ENCODE measurements around the gene PSMB5. TPM values are rescaled to one million over a fixed set of nuclear protein-coding genes. Genes with fewer than 3 reads are reported as not detected.
A peak's percentile ranks its signal among the peaks of the same experiment; 100 is the strongest.

The PSMB5 gene
- total and polyA plus RNA-seq, 2 of the 13 experiments (the other 11 are each of a cell fraction or from before 2014, with no cell fraction given), result 705 to 871 TPM

DNA sequence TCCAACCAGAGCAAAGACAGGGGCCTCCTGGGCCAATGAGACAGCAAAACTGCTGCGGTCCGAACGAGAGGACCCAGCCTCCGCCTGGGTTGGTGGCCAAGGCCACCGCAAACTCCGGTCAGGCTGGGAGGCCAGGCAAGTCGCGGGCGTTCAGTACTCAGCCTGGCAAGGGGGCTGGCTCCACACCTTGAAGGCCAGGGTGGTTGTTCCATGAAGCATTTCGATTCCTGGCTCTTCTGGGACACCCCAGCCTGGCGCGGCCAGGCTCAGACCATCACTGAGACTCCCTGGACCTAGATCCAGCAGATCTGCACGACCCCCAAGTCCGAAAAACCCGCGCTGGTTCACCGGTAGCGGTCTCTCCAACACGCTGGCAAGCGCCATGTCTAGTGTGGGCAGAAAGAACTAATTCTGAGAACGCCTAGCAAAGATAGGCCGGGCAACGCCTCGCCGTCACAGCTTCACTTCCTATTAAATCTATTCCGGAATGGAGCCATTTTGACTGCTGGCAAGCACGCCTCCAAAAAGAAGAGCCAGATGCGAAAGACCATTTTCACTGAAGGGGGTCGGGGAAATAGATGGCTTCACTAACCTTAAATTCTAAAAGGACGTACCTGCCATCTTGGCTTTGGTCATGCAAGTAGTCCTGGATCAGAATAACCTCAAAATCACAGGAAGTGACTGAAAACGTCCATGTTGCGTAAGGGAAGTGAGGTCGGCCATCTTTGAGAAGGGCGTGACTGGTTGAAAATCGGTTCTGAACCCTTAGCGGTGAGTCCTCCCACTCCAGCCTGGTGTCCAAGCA lies at the start of gene PSMB5 (continued):
- TF ChIP-seq, protein P1, sequence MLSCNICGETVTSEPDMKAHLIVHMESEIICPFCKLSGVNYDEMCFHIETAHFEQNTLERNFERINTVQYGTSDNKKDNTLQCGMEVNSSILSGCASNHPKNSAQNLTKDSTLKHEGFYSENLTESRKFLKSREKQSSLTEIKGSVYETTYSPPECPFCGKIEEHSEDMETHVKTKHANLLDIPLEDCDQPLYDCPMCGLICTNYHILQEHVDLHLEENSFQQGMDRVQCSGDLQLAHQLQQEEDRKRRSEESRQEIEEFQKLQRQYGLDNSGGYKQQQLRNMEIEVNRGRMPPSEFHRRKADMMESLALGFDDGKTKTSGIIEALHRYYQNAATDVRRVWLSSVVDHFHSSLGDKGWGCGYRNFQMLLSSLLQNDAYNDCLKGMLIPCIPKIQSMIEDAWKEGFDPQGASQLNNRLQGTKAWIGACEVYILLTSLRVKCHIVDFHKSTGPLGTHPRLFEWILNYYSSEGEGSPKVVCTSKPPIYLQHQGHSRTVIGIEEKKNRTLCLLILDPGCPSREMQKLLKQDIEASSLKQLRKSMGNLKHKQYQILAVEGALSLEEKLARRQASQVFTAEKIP (CRISPR knock-in tag; IDR thresholded peaks at IDR 0.05; ENCODE audit: borderline replicate concordance), result no peak
- TF ChIP-seq, protein P2, sequence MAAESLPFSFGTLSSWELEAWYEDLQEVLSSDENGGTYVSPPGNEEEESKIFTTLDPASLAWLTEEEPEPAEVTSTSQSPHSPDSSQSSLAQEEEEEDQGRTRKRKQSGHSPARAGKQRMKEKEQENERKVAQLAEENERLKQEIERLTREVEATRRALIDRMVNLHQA (CRISPR knock-in tag; IDR thresholded peaks at IDR 0.05), result 0 out of 2 replicates have a peak, but pooled peaks have one; percentile 57
- TF ChIP-seq ZSCAN21 (CRISPR knock-in tag; IDR thresholded peaks at IDR 0.05; ENCODE audit: borderline replicate concordance), result peak; percentile 94
- no peak for TF ChIP-seq HMG20A (CRISPR knock-in tag; IDR thresholded peaks at IDR 0.05; ENCODE audit: borderline replicate concordance)
- TF ChIP-seq, protein P3, sequence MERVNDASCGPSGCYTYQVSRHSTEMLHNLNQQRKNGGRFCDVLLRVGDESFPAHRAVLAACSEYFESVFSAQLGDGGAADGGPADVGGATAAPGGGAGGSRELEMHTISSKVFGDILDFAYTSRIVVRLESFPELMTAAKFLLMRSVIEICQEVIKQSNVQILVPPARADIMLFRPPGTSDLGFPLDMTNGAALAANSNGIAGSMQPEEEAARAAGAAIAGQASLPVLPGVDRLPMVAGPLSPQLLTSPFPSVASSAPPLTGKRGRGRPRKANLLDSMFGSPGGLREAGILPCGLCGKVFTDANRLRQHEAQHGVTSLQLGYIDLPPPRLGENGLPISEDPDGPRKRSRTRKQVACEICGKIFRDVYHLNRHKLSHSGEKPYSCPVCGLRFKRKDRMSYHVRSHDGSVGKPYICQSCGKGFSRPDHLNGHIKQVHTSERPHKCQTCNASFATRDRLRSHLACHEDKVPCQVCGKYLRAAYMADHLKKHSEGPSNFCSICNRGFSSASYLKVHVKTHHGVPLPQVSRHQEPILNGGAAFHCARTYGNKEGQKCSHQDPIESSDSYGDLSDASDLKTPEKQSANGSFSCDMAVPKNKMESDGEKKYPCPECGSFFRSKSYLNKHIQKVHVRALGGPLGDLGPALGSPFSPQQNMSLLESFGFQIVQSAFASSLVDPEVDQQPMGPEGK (CRISPR knock-in tag; IDR thresholded peaks at IDR 0.05), result peak; percentile 42
- TF ChIP-seq, protein P4, sequence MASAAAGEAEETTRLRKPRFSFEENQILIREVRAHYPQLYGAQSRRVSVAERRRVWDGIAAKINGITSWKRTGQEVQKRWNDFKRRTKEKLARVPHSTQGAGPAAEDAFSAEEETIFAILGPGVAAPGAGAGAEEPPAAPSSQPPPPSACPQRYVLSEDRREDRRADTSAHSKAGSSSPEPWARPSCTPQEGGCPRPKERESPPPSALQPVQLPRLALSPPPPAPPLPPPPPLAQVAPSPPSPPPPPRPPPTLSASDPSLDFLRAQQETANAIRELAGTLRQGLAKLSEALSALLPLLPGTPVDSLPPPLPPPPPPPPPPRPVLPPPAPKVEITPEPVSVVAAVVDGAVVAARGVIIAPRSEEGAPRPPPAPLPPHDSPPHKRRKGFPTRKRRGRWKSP (CRISPR knock-in tag; IDR thresholded peaks at IDR 0.05), result peak; percentile 95
- no peak for TF ChIP-seq SP1 (IDR thresholded peaks at IDR 0.05)
- TF ChIP-seq SP1 (CRISPR knock-in tag; IDR thresholded peaks at IDR 0.05), result peak; percentile 72
- TF ChIP-seq CCDC6 (CRISPR knock-in tag; IDR thresholded peaks at IDR 0.05), result peak; percentile 64; the same call in 1 of the 2 replicates
- TF ChIP-seq, protein P5, sequence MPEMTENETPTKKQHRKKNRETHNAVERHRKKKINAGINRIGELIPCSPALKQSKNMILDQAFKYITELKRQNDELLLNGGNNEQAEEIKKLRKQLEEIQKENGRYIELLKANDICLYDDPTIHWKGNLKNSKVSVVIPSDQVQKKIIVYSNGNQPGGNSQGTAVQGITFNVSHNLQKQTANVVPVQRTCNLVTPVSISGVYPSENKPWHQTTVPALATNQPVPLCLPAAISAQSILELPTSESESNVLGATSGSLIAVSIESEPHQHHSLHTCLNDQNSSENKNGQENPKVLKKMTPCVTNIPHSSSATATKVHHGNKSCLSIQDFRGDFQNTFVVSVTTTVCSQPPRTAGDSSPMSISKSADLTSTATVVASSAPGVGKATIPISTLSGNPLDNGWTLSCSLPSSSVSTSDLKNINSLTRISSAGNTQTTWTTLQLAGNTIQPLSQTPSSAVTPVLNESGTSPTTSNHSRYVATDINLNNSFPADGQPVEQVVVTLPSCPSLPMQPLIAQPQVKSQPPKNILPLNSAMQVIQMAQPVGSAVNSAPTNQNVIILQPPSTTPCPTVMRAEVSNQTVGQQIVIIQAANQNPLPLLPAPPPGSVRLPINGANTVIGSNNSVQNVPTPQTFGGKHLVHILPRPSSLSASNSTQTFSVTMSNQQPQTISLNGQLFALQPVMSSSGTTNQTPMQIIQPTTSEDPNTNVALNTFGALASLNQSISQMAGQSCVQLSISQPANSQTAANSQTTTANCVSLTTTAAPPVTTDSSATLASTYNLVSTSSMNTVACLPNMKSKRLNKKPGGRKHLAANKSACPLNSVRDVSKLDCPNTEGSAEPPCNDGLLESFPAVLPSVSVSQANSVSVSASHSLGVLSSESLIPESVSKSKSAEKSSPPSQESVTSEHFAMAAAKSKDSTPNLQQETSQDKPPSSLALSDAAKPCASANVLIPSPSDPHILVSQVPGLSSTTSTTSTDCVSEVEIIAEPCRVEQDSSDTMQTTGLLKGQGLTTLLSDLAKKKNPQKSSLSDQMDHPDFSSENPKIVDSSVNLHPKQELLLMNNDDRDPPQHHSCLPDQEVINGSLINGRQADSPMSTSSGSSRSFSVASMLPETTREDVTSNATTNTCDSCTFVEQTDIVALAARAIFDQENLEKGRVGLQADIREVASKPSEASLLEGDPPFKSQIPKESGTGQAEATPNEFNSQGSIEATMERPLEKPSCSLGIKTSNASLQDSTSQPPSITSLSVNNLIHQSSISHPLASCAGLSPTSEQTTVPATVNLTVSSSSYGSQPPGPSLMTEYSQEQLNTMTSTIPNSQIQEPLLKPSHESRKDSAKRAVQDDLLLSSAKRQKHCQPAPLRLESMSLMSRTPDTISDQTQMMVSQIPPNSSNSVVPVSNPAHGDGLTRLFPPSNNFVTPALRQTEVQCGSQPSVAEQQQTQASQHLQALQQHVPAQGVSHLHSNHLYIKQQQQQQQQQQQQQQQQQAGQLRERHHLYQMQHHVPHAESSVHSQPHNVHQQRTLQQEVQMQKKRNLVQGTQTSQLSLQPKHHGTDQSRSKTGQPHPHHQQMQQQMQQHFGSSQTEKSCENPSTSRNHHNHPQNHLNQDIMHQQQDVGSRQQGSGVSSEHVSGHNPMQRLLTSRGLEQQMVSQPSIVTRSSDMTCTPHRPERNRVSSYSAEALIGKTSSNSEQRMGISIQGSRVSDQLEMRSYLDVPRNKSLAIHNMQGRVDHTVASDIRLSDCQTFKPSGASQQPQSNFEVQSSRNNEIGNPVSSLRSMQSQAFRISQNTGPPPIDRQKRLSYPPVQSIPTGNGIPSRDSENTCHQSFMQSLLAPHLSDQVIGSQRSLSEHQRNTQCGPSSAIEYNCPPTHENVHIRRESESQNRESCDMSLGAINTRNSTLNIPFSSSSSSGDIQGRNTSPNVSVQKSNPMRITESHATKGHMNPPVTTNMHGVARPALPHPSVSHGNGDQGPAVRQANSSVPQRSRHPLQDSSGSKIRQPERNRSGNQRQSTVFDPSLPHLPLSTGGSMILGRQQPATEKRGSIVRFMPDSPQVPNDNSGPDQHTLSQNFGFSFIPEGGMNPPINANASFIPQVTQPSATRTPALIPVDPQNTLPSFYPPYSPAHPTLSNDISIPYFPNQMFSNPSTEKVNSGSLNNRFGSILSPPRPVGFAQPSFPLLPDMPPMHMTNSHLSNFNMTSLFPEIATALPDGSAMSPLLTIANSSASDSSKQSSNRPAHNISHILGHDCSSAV (CRISPR knock-in tag; IDR thresholded peaks at IDR 0.05; ENCODE audit: borderline replicate concordance), result no peak; the same call in 1 of the 2 replicates
- TF ChIP-seq, protein P6, sequence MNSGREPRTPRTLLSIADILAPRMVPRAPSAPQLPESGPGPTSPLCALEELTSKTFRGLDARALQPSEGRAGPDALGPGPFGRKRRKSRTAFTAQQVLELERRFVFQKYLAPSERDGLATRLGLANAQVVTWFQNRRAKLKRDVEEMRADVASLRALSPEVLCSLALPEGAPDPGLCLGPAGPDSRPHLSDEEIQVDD (CRISPR knock-in tag; IDR thresholded peaks at IDR 0.05; ENCODE audit: borderline replicate concordance), result peak; percentile 92; the same call in 1 of the 2 replicates
- peak; percentile 99 for TF ChIP-seq ZNF776 (CRISPR knock-in tag; IDR thresholded peaks at IDR 0.05)
- TF ChIP-seq ZNF260 (CRISPR knock-in tag; IDR thresholded peaks at IDR 0.05; ENCODE audit: borderline replicate concordance, low read depth), result no peak
- no peak for TF ChIP-seq ZBTB1 (CRISPR knock-in tag; IDR thresholded peaks at IDR 0.05; ENCODE audit: borderline replicate concordance)
